GM11168 (cell line): Measurements from ENCODE around the gene EPS8.
"Not testable (repeated sequence)": the region's sequence is repeated elsewhere in the genome, so short reads cannot be mapped to it uniquely, and the experiment has no call there.

Source experiments
- in situ Hi-C: fragments of 300-500 bp; cut with MboI; formaldehyde crosslinking; loops from one replicate; pipeline ENCODE4 v1.12.0; 2022; ENCODE audit warnings: low sequenced_read_pairs; ENCODE audit not compliant: unreplicated experiment

The EPS8 gene

DNA sequence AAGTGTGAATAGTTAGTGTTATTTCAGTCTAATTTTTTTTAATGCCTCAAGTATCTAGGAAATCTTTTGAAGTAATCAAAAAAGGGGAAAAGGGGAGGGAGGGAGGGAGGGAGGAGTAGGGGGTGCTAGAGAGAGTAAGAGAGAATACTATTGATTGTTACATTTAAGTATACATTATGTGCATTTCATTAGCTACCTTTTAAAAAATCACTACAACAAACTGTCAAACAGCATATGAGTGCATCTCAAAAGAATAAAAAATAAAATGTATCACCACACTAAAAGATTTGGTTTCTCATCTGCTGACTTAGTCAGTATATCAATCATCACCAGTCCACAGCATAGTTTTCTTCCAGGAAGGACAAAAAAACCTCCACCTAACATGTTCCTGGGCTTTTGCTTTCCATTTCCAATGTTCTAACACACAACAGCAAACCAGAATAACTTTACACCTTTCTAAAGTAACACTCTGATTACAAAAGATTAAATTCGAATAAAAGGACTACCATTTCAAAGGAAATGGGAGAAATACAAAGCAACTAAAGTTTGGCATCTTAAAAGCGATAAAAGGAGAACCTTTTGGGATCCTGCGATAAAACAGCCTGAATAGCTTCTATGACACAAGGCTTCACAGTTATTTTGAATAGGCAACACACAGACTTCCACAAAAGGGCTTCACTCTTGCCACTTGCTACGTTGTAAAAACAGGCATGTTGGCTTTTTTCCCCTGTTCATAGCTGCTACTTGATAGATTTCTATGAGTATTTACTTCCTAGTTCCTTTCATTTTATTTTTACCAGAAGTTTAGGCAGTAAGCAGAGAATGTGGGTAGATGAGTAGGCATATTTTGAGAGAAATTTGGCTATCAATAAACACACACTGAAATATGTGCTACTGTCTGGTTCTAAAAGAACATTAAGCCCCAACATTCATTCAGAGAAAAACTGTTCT, 160.9 kb downstream of the EPS8 start:
- in situ Hi-C loops: no loop called here

- in situ Hi-C loops: no loop called here
These were observed 164.1 kb downstream of the EPS8 start for GRCh38 chr12:15625075-15625474.

GRCh38 chr12:15620741-15621539, 168.2 kb downstream of the EPS8 start:
- in situ Hi-C loops: no loop called here

DNA sequence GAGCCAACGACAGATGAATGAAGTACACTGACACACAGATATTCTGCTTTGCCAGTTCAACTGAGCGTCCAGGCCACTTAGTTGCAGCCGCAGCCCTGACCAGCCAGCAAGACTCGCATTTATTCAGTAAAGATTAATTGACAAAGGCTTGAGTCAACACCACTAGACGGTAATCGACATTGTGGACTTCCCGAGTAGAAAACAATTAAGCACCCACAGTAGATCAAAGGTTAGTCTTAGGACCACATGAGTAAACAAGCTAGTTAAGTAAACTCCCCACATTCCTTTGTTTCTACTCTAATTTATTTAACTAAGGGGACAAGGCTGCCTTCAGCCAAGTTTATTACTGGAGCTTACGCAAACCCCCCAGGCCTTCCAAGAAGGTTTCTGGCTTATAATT, 172.7 kb downstream of the EPS8 start:
- in situ Hi-C loops: not testable (repeated sequence)

- in situ Hi-C loops: no loop called here
These were observed 175.2 kb downstream of the EPS8 start for GRCh38 chr12:15613981-15614380.

- in situ Hi-C loops: no loop called here
These were observed 180.2 kb downstream of the EPS8 start for GRCh38 chr12:15608941-15609340.

DNA sequence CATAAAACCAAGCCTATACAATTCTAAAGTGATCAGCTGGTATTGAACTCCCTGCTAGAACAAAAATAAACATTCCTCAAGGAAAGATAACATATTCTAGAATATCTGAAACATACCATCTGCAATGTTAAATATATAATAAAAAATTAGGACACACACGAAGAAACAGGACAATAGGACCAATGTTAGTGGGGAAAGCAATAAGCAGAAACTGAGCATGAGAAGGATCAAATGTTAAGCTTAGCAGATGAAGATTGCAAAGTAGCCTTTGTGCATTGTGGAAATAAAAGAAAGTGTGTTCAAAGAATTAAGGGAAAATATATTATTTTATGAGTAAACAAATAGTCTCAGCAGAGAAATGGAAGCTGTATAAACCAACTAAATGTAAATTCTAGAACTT, 180.8 kb downstream of the EPS8 start:
- in situ Hi-C loops: no loop called here

DNA sequence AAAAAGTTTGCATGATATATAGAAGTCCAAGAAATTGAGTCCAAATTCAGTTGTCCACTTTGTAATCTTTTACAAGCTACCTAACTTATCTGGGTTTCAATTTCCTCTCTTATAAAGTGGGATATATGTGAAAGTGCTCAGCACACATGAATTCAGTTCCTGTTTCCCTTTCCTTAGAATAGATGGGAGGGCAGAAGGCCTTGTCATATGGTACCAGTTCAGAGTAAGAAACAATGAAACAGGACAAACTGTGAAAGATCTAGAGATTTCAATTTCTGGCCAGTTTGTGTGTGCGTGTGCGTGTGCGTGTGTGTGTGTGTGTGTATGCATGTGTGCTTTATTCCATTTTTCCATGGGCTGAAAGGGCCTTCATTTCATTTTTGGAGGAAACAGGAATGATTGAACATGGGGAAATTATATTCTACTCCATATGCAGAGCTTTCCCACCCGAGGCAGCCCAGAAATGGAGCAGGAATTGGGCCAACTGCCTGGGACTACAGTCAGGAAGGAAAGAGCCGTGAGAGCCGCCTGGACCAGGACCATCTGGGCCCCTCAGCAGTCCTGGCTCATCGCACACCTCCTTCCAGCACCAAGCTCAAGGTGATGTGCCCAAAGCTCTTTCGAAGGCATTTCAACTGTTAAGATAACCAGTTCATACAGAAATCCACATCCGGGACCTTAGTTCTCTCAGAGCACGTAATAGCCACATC, 183.2 kb downstream of the EPS8 start:
- in situ Hi-C loops: no loop called here

DNA sequence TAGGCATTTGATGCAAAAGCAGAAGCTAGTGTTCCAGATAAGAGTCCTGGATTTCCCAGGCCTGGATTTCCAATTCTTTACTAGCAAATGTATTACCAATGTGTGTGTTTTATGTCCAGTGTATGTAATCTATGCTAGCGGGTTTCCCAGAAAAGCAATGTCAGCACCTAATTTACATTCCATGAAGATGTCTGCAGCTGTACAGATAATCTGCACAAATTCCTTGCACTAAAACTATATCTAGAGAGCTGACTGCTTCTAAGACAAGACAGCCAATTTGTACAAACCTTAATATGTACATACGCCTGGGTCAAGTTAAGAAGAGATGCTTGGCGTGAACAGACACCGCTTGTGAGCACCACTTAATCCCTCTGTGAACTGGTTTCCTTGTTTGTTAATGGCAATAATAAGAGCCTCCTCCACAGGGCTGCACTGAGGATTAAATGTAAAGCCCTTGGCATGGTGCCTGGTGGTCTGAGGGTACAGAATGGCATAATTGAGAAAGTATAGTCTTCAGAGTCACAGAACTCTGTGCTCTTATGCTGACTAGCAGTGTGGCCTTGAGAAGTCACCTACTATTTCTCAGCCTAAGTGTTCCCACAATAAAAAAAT, 185.6 kb downstream of the EPS8 start:
- in situ Hi-C loops: no loop called here

GRCh38 chr12:15602051-15602672, 187.0 kb downstream of the EPS8 start:
- in situ Hi-C loops: no loop called here

DNA sequence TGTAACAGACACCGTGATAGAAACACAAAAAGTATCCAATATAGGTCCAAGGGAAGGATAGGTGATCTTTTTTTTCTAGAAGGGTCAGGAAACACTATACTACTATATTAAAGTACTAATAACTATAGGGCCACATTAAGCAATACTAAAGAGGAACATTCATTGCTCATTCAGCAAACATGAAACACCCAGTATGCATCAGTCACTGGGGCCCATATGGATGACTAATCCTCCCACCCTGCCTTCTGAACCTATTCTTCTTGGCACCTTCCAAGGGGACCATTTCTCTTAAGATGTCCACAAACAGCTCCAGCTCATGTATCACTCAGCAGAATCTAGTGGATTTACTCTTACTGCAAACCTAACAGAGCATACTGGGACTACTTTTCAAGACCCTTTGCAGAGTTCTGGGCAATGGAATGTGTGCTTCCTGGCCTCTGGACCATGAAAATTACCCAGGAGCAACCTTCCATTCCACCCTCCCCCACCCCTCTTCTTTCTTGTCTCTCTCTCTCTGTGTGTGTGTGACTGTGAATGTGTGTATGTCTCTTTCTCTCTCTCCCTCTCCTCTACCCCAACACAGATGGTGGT, 187.9 kb downstream of the EPS8 start:
- in situ Hi-C loops: no loop called here

- in situ Hi-C loops: no loop called here
These were observed 188.8 kb downstream of the EPS8 start for GRCh38 chr12:15600223-15600935.

- in situ Hi-C loops: no loop called here
These were observed 189.7 kb downstream of the EPS8 start for GRCh38 chr12:15599266-15600037.

DNA sequence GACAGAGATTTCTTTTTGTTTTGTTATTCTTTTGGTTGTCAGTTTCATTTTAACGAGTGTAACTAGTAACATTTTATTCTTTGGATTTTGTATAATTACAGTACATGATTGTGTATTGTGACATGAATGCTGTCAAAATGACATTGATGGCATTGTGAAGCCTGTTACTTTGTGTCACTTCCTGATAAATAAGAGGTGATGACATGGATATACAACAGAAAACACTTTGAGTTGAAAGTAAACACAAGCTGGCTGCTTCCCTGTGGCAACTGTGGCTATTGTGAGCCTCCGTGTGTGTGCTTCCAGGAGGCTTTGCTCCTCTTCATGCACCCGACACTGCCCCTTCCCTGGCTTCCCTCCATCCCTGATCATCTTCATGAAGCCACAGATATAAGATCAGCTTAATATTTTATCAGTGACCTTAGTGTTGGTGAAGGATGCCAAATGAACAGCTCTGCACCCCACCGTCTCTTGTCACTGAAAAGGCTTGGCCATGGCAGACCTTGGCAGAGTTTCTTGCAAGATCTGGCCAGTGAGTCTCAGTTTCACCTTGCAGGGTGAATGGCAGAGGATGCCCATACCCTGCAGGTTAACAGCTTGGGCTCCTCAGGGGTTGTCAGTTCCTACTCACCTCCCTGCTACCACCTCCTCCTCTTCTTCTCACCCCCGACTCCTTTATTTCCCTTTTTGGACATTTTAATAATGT, 191.9 kb downstream of the EPS8 start:
- in situ Hi-C loops: no loop called here

DNA sequence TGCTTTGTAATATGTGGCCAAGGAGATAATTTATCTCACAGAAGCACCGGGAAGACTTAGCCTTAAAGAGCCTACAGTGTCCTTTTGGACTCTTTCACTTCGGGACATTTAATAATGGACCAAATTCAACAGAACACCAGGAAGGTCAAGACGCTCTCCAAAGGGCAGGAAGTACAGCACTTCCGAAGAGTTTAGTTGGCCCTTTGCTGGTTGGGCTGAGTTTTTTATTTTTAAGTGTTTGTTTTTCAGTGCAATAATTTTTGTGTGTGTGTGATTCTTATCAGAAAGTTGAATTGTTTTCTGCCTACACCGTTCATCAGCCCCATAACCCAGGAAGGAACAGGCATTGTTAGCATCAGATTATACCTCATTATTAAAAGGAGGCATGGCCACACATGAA, 193.0 kb downstream of the EPS8 start:
- in situ Hi-C loops: no loop called here

DNA sequence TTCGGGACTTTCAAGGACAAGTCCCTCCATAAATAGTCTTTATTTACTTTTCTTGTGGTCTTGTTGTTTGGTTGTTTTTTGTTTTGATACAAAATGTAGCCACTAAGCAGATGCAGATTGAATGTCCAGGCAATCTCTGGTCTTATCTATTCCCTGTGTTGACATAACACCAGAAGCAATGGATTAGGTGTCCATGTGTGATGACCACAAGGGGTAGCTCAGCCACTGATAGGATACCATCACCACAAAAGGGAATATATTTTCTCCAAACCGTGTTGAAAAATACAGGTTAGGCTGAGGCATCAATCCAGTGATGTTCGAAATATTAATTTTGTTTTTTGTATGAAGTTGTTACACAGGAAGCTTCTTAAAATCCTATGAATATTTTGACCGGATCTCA, 196.3 kb downstream of the EPS8 start:
- in situ Hi-C loops: loop anchor here (5.0 kb wide), 1 partner anchor 254 kb away; no protein-coding TSS in a partner anchor

DNA sequence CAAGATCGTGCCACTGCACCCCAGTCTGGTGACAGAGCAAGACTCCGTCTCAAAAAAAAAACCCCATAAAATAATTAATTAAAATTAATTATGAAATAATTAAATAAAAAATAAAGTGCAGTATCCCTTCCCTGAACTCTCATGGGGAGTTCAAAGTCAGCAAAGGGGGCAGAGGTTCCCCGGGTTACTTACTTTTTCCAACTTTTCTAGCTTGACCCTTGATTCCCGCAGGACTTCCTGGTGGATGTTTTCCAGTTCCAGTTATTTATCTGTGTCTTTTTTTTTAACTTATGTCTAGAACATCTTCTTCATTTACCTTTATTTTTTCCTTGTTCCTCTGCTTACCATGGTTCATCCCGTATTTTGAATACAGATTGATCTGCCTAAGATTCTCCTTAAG, 197.4 kb downstream of the EPS8 start:
- in situ Hi-C loops: loop anchor here (5.0 kb wide), 1 partner anchor 255 kb away; no protein-coding TSS in a partner anchor
